CD4-positive, alpha-beta T cell (primary cell): ENCODE data around the gene TRPV5. TPM values are rescaled to one million over a fixed set of nuclear protein-coding genes. Genes with fewer than 3 reads are reported as not detected.

Experiments
- ATAC-seq: fragments of 200-7000 bp; cut with Tn5 transposase; one replicate; pipeline ENCODE4 v1.10.0; 2022; ENCODE audit warnings: mild to moderate bottlenecking; ENCODE audit not compliant: poor library complexity
- CTCF ChIA-PET: fragments of 350-600 bp; sonication (Branson Sonifier 250); formaldehyde crosslinking; loops from one replicate; lab custom pipeline; 2021; ENCODE audit warnings: antibody characterized with exemption, inconsistent platforms; lab: Charles Lee
- POLR2A ChIA-PET: fragments of 350-600 bp; sonication (Branson Sonifier 250); formaldehyde crosslinking; loops from one replicate; lab custom pipeline; 2021; ENCODE audit warnings: antibody characterized with exemption, inconsistent platforms; lab: Charles Lee
- DNase-seq, 14 experiments: peaks; one replicate each; pipeline ENCODE4 v3.0.0-alpha.2; 2013 to 2020; ENCODE audit warnings: mixed read lengths in 2 of 14
- H3K27ac ChIP-seq, 2 donors: one replicate each; pipeline versions ENCODE4 v1.5.1 to v1.7.0; 2013; ENCODE audit warnings: low read length in 2 of 2, low read depth in 1 of 2, mild to moderate bottlenecking in 1 of 2
- H3K27me3 ChIP-seq, 2 experiments: 1 replicate in 1 of 2; 2 replicates in 1 of 2; pipeline versions ENCODE4 v1.6.1 to v1.7.0; 2013; ENCODE audit warnings: low read length in 2 of 2, control low read depth in 1 of 2, mild to moderate bottlenecking in 1 of 2, moderate library complexity in 1 of 2; ENCODE audit not compliant: insufficient read depth in 2 of 2, control insufficient read depth in 1 of 2
- H3K36me3 ChIP-seq: one replicate; pipeline ENCODE4 v1.6.1; 2013; ENCODE audit warnings: low read length, control low read depth; ENCODE audit not compliant: insufficient read depth
- H3K4me1 ChIP-seq: one replicate; pipeline ENCODE4 v1.6.1; 2013; ENCODE audit warnings: low read length, control low read depth; ENCODE audit not compliant: insufficient read depth
- H3K4me3 ChIP-seq: one replicate; pipeline ENCODE4 v1.5.1; 2013; ENCODE audit warnings: mild to moderate bottlenecking, low read length, moderate library complexity
- H3K9me3 ChIP-seq, 2 experiments: 1 replicate in 1 of 2; 2 replicates in 1 of 2; pipeline versions ENCODE4 v1.6.1 to v1.7.0; 2013; ENCODE audit warnings: low read length in 2 of 2, mild to moderate bottlenecking in 2 of 2, control low read depth in 1 of 2, moderate library complexity in 1 of 2; ENCODE audit not compliant: control insufficient read depth in 1 of 2, insufficient read depth in 1 of 2
- H3K27ac Mint-ChIP-seq: one replicate; pipeline ENCODE4 v1.8.0; 2020; ENCODE audit warnings: mixed read lengths
- H3K27me3 Mint-ChIP-seq: one replicate; pipeline ENCODE4 v1.8.0; 2021; ENCODE audit warnings: mixed read lengths
- H3K36me3 Mint-ChIP-seq: one replicate; pipeline ENCODE4 v1.8.0; 2021; ENCODE audit warnings: low read depth, mixed read lengths
- H3K4me1 Mint-ChIP-seq: one replicate; pipeline ENCODE4 v1.8.0; 2021; ENCODE audit warnings: low read depth, mixed read lengths
- H3K4me3 Mint-ChIP-seq: one replicate; pipeline ENCODE4 v1.8.0; 2020; ENCODE audit warnings: mild to moderate bottlenecking, mixed read lengths
- H3K9me3 Mint-ChIP-seq: one replicate; pipeline ENCODE4 v1.8.0; 2020; ENCODE audit warnings: mixed read lengths
- intact Hi-C, 2 experiments: fragments of 100-400 bp; cut with DNase I in 1 of 2; cut with micrococcal nuclease in 1 of 2; formaldehyde crosslinking; loops; one replicate each; pipeline versions ENCODE4 v1.15.1 to v1.9.0; 2023 to 2025; cut with DNase I, micrococcal nuclease
- total RNA-seq, 174 experiments: library from RNA in 2 of 174; stranded (reverse) in 2 of 174; gene quantifications; one replicate each; pipeline ENCODE4 v1.2.3 and lab custom pipeline; 2021 to 2026
- TF ChIP-seq, protein P1 (sequence below): fragments of 200-600 bp; IDR thresholded peaks from one replicate; pipeline ENCODE4 v1.8.0; 2022; ENCODE audit warnings: antibody characterized with exemption, mild to moderate bottlenecking

Gene TRPV5
- total RNA-seq, 2 experiments from 2014 or later: not detected

DNA sequence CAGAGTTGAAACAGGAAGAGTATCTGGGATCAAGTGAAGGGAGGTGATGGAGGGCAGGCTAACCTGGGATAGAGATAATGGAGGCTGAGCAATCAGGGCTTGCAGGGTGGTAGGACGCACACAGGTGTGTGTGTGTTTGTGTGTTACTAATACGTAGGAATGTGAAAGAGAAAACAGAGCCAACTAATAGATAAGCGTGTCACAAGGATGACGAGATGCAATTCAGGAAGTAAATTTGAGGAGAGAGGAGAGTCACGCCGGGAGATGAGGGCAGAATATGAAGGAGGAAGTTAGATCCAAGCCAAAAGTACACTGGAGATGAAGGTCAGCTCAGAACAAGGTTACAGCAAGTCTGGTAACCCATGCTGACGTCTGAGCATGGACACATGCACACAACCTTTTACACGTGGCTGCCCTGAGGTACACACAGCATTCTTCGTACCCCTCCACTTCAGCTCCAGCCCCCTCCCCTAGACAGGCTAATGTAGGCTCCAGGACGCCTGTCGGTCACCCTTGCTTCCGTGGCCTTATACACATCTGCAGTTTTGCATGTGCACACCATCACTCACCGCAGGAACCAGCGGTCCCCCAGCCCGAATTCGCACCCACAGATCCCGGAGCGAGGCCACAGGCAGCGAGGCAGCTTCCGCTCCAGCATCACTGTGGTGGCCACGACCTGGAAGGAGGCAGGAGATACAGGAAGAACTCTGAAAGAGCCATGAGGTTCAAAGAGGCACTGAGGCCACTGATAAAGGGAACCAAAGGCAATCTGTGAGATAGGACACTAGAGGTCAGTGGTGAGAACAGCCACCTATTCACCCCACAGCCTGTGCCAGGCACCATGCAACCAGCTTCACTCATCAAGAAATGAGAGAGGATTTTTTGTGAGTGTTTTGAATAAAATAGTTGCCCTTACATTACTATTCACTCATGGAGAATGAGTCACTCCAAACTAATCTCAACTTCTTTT lies 24.3 kb downstream of the TRPV5 start:
- no peaks in the 10 kb centered on the region for H3K4me1 Mint-ChIP-seq
- H3K36me3 Mint-ChIP-seq: no peaks in the 10 kb centered on the region
- Histone ChIP-seq H3K27ac (no peak overlapping the region), H3K36me3 (no peaks in the 10 kb centered on the region), H3K27me3 (peaks cover 5 to 13% of the 10 kb centered on the region in 2 experiments), H3K4me1 (peaks cover 2% of the 10 kb centered on the region), H3K9me3 (no peaks in the 10 kb centered on the region), H3K4me3 (no peak overlapping the region)
- no peak overlapping the region for H3K4me3 Mint-ChIP-seq
- ATAC-seq: no peak
- no peaks in the 10 kb centered on the region for H3K9me3 Mint-ChIP-seq
- ChIA-PET POLR2A (no interaction called here), CTCF (no interaction called here)
- peak in 2 of 14 experiments; percentile 21 to 37 for DNase-seq
- H3K27ac Mint-ChIP-seq: no peak overlapping the region
- intact Hi-C loops: no loop called here
- TF ChIP-seq, protein P1, sequence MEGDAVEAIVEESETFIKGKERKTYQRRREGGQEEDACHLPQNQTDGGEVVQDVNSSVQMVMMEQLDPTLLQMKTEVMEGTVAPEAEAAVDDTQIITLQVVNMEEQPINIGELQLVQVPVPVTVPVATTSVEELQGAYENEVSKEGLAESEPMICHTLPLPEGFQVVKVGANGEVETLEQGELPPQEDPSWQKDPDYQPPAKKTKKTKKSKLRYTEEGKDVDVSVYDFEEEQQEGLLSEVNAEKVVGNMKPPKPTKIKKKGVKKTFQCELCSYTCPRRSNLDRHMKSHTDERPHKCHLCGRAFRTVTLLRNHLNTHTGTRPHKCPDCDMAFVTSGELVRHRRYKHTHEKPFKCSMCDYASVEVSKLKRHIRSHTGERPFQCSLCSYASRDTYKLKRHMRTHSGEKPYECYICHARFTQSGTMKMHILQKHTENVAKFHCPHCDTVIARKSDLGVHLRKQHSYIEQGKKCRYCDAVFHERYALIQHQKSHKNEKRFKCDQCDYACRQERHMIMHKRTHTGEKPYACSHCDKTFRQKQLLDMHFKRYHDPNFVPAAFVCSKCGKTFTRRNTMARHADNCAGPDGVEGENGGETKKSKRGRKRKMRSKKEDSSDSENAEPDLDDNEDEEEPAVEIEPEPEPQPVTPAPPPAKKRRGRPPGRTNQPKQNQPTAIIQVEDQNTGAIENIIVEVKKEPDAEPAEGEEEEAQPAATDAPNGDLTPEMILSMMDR: no peak
- H3K27me3 Mint-ChIP-seq: peaks cover 54% of the 10 kb centered on the region

DNA sequence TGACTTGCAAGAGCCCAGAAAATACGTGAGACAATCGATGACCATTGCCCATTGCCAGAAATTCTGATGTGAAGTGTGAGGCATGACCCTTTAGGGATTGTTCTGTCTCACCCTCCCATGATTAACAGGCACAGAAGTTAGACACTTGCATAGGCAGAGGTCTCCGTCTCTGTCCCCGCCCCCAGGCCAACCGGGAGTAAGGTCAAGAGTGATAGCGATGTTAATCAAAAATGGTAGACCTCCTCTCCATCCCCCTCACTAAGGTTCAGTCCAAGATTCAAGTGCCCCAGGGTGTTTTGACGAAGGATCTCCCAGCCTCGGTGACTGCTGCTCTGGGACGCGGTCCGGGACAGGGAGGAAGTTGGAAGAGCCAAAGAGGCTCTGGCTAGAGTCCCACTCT lies 25.3 kb downstream of the TRPV5 start:
- Histone ChIP-seq H3K9me3 (no peaks in the 10 kb centered on the region), H3K27me3 (peaks cover 5 to 13% of the 10 kb centered on the region in 2 experiments), H3K36me3 (no peaks in the 10 kb centered on the region), H3K27ac (no peak overlapping the region), H3K4me1 (peaks cover 2% of the 10 kb centered on the region), H3K4me3 (no peak overlapping the region)
- peaks cover 52% of the 10 kb centered on the region for H3K27me3 Mint-ChIP-seq
- TF ChIP-seq, protein P1: no peak
- CTCF ChIA-PET: no interaction called here
- no peaks in the 10 kb centered on the region for H3K36me3 Mint-ChIP-seq
- no peaks in the 10 kb centered on the region for H3K9me3 Mint-ChIP-seq
- ATAC-seq: no peak
- no peak overlapping the region for H3K4me3 Mint-ChIP-seq
- H3K4me1 Mint-ChIP-seq: no peaks in the 10 kb centered on the region
- POLR2A ChIA-PET: no interaction called here
- no peak overlapping the region for H3K27ac Mint-ChIP-seq
- intact Hi-C loops: no loop called here
- DNase-seq: no peak

DNA sequence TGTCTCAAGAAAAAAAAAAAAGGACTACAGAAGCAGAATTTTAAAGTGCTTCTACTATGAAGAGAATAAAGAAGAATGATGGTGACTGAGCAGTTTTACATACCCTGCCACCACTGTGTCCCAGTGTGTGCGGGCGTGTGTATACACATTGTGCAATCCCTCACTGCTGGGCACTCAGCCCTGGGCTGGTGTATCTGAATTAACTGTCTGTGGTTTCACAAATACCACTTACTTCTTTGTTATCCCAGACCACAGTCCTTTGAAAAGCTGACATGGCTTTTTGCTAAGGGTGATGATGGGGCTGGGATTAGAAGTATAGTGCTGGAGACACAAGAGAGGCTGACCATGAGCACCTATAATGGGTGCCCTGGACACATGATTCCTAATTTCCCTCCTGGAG lies 26.9 kb downstream of the TRPV5 start:
- H3K9me3 ChIP-seq: no peaks in the 10 kb centered on the region
- no peaks in the 10 kb centered on the region for H3K36me3 ChIP-seq
- Mint-ChIP-seq H3K27ac (no peak overlapping the region), H3K9me3 (no peaks in the 10 kb centered on the region), H3K36me3 (no peaks in the 10 kb centered on the region), H3K4me1 (no peaks in the 10 kb centered on the region), H3K27me3 (peaks cover 37% of the 10 kb centered on the region), H3K4me3 (no peak overlapping the region)
- intact Hi-C loops: no loop called here
- H3K4me1 ChIP-seq: peaks cover 2% of the 10 kb centered on the region
- DNase-seq: no peak
- ChIA-PET CTCF (no interaction called here), POLR2A (no interaction called here)
- no peak for ATAC-seq
- TF ChIP-seq, protein P1: no peak
- peaks cover 5 to 10% of the 10 kb centered on the region in 2 experiments for H3K27me3 ChIP-seq
- H3K4me3 ChIP-seq: no peak overlapping the region
- H3K27ac ChIP-seq: no peak overlapping the region
